GM19025 (cell line): ENCODE data around the gene MYBPH.

ENCODE experiments used
- ATAC-seq: cut with Tn5 transposase; IDR thresholded peaks from one replicate; pipeline ENCODE4 v1.9.1; 2021; ENCODE audit warnings: mild to moderate bottlenecking, low read depth, moderate library complexity; ENCODE audit not compliant: unreplicated experiment

The MYBPH gene

DNA sequence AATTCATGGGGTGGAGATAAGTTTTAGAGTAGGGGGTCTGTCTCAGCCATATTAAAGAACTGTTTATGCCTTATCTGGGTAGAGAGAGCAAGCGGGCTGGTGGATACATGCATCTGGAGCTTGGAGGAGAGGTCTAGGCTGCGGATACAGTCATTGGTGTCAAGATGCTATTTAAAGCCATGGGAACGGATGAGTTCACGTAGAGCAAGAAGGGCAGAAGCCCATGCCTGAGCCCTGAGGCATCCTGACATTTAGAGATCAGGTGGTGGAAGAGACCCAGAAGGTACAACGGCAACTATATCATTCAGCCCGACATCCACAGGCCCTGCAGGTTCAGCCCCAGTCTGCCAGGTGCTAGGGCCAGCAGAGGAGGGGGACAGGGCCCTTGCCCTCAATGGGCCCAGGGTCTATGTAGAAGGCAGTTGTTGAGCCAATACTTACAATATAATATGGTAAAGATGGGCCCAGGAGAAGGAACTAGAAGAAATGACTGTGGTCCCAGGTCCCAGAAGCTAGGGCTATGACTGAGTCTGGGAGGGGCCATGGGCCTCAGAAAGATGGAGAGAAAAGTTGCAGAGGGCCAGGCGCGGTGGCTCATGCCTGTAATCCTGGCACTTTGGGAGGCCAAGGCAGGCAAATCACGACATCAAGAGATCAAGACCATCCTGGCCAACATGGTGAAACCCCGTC lies 26.0 kb upstream of the MYBPH start:
- ATAC-seq = no peak

DNA sequence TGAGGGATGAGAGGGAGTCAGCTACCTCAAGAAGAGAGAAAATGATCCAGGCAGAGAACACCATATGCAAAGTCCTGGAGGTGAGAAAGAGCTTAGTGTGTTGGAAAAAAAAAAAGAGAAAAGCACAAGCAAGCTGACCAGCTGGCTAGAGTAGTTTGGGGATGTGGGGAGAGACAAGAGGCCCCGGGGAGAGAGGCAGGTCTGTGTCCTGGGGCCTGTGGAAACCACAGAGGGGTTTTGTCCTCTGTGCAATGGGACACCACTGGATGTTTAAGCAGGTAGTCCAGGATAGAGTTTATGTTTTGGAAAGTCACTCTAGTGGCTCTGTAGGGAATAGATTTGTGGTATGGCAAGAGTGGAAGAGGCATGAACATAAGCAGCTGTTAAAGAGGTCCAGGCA lies 25.3 kb upstream of the MYBPH start:
- ATAC-seq = no peak

DNA sequence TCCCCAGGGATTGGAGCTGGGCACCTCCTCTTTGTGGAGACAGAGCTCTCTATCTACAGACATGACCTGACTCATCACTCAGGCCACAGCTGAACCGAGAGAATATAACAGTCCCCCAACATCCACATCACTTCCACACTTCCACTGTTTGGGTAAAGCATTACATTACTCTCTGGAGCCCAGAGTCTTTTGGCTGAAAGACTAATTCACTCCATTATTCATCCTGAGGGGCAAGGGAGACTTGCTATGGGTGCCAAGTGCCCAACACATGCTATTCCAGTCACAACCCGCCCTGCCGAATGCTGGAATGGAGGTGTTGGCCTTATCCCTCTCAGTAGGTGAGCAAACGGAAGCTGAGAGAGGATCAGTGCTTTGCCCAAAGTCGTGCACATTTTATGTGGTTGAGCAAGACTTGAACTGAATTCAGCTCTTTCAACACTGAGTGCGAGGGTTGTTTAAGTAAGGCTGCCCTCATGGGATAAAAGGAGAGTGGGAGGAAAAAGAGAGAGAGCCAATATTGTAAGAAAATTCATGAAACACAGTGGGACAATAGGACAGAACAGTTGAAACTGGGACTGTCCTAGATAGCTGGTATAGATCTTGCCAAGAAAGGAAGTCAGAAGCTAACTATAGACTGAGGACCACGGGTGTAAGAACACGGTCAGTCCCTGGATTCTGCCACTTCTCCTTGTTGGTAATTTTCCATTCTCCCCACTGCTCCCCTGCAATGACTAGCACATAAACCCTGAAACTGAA lies 24.4 kb upstream of the MYBPH start:
- no peak for ATAC-seq

DNA sequence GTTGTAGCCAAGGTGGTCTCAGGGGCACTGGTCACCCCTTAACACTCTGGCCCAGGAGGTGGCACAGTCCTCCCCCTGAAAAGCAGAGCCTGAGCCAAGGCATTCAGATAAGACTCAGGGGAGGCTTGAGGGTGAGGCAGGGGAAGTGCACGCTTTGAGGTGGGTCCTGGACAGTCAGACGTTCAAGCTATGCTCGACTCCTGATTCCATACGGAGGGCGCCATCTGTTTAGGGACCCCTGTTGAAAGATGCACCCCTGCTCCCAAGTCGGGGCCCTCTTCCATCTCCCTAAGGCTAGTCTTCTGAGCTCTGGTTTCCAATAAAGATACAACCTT lies 23.8 kb upstream of the MYBPH start:
- no peak for ATAC-seq

DNA sequence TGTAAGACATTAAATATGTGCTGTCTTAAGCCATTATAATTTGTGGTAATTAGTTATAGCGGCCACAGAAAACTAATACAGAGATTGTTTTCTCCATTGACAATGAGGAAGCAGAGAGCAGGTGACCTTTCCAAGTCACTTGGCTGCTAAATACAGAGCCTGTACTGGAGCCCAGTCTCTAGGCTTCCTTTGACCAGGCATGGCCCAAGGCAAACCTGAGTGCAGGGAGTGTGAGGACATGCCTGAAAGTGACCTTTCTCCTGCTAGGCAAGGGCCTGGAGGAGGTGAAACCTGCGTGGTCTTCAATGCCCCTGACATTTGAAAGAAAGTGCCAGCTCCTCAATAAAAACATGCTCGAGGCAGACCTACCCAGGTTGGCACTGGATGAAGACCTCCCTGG lies 23.4 kb upstream of the MYBPH start:
- no peak for ATAC-seq

DNA sequence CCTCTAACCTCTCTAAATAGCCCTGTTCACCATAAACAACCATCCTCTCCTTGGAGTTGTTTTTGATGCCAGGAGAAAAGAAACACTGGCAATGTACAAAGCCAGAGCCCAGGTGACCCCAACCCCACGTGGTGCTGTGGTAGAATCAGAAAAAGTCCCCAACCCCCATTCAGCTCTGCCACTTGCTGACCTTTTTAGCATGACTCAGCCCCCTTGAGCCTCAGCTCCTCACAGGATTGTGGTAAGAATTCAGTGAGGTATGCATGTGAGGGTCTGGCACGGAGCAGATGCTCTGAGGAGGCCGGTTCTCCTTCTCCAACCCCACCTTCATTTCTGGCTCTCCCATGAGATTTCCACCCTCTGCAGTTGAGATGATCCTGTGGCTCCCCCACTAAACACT lies 22.0 kb upstream of the MYBPH start:
- no peak for ATAC-seq

DNA sequence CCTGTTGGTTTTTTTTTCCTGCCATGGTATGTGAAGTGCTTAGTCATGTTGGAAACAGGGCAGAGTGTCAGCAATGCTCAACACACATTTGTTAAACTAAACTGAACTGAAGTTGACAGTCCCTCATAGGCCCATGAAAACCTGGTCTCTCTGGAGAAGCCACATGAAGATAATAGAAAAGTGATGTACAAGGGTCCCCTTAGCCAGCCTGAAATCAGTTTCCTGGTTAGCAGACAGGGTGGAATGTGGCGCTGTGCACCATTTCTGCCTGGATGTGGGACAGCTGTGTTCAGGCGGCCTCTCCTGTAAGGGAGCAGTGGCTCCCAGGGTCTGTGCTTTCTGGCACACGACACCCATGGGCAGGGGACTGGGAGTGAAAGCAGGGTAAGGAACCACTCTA lies 20.7 kb upstream of the MYBPH start:
- ATAC-seq = no peak

DNA sequence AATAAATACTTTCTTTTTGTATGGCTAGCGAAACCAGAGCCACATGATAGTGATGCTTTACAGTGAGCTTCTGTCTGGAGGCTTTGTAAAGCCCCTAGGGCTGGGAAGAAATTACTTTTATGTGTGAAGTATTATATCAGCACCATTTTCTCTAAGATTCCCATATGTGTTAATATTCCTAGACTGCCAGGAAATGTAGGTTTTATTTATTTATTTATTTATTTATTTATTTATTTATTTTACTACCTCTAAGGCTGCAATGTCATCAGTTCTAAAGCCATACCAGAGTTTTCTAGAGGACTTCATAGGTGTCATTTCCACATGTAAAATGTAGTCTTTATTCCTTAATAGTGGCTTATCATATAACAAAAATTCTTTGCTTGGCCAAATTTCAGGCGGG lies 15.3 kb upstream of the MYBPH start:
- no peak for ATAC-seq

DNA sequence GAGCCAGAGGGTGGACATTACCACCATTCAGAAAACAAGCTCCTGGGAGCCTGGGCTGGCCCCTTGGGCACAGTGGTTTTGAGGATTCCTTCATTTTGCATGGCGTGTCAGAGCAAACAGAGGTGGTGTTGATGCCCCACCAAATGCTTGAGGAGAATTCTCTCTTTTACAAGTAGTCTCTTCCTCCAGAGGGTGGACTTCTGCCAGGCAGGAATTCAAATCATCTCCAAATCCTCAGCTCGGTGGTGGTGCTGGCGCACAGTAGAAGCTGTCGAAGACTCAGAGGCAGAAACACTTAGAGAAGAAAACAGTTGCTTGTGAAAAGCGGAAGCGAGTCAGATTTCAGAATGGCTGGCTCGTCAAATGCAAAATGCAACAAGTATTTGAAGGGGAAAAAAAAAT lies 14.3 kb upstream of the MYBPH start:
- ATAC-seq = no peak

DNA sequence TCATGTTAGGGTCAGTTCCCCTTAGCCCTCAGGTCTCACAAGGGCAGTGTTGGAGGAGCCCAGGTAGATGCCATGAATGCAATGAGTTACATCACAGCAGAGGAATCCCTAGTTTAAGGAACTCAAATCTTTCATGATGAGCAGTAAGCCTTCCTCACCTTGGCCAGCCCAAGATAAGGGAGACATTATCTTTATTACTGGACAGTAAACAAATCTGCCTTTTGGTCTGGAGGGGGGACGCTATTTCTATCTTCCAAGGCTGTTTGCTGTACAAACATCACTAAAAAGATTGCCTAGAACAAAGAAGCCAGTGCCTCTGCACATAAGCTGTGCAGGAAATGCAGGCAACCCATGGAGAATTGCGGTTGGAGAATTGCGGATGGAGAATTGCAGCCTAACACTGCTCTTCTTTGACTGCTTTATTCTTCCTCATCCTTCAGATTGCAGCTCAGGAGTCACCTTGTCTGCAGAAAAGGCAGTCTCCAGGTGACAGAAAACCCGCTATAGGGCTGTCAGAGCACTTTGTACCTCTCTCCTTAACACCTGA lies 13.1 kb upstream of the MYBPH start:
- no peak for ATAC-seq

DNA sequence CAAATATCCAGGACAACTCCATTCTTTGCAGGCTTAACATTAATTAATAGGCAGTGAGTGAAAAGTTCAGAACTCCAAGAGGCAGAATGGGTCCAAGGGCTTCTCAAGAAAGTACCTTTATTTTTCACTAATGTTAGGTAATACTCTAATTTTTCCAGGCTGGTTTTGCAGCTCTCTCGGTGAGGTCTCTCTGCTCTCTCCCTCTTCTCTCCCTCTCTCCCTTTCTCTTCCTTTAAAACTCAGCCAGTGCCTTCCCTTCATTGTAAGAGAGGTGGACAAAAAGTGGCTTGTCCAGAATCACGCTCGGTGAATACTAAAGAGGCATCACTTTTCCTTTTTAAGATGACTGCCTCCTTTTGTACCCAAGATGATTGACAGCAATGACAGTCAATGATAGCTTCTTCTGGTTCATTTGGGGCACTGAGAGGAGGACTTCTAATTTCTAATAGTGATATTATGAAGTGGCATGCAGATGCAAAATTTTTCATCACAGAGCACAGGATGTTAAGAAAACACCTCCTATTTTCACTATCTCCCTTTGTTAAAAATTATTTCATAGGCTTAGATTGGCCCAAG lies 12.2 kb upstream of the MYBPH start:
- ATAC-seq = no peak

DNA sequence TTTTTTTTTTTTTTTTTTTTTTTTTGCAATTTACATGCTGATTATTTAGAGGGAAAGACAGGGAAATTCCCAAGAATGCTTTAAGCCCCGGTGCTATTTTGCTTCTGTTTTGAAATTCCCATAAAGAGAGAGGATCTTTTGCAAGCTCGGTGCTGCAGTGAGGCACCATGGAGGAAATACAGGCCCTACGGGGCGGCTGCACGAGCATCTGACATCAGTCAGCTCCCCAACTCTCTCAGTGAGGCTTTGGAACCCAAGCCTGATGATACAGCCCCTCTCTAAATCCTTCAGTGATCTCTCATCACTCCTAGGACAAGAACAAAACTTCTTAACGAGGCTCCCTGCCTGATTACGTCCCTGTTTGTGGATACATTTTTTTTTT lies 11.7 kb upstream of the MYBPH start:
- no peak for ATAC-seq

DNA sequence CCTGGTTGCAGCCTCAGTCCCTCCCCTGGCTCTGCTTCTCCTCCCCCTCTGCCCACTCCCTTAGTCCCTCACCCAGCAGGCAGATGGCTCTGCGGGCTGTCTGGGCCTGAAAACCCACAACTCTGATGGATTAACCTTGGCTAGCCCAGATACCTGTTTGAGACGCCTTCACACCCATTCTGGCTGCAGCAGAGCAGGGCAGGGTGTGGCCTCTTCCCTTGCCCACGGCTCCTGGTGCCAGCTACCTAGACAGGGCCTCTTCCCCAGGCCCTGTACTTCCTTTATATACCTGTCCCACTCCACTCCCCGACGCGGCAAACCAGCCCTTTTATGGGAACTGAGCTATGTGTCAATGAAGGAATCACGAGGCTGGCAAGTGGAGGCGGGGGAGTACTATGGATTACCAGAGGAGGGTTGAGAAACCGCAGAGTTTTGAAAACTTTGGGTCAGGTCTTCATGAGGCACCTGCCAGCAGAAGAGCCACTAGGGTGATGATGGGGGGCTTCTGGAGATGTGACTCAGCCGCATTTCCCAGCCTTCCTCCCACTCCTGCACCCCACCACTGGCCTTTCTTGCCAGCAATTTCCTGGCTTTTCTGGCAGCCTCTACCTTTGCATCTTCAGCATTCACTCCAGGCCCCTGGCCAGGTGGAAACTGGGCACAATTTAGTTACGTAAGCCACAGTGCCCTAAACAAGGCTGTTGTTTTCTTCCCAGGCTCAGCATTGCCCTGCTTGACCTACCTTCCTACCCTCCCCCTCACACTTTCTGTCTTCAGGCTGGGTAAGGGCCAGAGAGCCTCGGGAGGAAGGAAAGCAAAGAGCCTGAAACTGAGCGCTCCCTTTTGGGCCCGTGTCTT lies 11.0 kb upstream of the MYBPH start, which contains the start of gene CHI3L1:
TSS of gene CHI3L1 (minus strand) at position 259 of the 858 bp plus-strand sequence. CDS start at position 178, 81 bp downstream.
- no peak for ATAC-seq

DNA sequence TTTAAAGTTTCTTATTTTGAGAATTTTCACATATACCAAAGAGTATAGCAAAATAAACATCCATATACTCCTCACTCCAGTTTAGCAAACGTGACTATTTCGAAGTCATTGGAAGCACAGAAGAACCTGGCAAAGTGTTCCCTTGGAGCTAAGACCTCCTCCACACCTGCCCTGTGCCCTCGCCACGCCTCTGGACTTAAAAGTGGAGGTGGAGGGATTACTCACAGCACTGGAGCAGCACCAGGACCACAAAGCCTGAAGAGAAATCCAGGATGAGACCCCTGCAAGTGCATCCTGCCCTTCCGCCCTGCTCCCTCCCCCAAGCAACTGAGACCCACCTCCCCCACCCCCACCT lies 10.4 kb upstream of the MYBPH start:
- ATAC-seq = no peak

DNA sequence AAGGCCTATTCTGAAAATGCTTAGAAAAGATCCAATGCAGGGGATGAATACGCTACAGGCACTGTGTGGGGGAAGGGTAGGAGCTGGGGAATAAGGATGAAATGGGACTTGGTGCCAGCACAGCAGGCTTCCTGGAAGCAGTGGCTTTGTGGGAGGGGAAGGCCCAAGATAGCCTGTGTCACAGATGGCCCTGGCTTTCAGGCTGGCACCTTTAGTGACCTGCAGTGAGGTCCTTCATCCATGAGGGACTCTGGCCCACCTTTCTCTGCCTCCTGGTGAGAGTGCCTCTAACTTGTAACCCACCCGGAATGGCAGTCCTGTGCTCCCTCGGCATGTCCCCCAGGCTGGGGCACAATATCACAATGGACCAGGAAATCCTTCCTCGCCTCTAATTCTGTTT lies 10.0 kb upstream of the MYBPH start:
- ATAC-seq = no peak

DNA sequence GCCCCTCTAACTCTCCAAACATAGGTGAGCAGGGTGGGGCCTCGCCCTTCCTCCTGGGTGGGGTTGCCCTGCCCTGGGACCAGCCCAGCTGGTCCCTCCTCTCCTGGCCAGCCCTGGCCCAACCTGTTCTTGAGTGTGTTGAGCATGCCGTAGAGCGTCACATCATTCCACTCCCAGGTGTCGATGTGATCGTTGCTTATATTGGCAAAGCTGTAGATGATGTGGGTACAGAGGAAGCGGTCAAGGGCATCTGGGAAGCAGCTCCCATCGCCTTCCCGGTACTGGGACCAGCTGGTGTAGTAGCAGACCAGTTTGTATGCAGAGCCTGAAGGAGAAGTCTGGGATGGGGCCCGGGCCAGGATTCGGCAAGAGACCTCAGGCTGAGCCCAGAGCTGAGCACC lies 9.4 kb upstream of the MYBPH start:
- no peak for ATAC-seq

DNA sequence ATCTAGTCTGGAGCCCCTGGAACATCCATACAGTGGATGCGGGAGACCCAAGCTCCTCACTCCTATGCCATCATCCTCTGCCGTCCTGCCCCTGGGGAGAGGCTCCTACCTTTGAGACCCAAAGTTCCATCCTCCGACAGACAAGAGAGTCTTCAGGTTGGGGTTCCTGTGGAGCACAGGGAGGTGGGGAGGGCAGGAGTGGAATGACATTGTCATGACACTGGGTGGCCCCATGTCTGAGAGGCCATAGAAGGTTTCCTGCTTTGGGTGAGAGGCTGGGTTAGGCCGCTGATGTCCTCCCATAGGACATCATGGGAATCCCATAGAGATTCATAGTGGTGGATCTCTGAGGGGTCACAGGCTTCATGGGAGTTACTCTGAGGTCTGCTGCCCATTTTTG lies 8.8 kb upstream of the MYBPH start:
- no peak for ATAC-seq

DNA sequence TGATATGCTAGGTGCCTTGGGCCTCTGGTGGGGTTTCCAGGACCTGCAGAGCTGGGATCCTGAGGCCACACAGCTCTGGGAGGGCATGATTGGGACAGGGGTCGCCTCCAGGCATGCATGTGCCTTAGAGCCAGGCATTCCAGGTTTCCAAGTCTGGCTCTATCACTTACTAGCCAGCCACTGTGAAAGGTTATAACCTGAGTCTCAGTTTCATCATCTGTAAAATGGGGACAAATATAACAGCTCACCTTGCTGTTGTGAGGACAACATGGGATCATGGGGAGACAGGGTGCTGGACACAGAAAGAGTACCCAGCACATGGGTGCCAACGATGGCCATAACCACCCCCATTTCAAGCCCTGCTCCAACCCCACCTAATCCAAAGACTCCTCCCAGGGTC lies 8.2 kb upstream of the MYBPH start:
- no peak for ATAC-seq

DNA sequence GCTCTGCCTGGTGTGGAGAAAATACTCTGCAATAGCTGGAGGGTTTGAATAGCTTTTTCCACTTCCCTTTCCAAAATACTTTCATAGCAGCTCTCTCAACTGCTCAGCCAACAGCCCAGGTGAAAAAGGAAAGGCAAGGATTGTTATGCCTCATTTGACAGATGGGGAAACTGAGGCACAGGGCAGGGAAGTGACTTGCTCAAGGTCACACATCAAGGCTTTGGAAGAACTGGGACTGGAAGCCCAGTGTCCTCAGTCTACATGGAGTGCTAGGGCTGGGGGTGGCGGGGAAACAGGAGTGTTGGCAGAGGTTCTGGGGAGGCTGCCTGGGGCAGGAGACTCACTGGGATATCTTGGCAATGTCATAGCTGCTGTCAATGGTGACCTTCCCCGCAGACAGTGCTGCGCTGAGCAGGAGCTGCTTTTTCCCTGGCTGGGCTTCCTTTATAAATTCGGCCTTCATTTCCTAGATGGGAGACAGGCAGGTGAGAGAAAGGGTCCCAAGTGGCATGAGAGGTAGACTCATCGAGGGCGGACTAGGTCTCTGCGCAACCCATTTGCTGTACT lies 6.8 kb upstream of the MYBPH start:
- ATAC-seq = no peak

DNA sequence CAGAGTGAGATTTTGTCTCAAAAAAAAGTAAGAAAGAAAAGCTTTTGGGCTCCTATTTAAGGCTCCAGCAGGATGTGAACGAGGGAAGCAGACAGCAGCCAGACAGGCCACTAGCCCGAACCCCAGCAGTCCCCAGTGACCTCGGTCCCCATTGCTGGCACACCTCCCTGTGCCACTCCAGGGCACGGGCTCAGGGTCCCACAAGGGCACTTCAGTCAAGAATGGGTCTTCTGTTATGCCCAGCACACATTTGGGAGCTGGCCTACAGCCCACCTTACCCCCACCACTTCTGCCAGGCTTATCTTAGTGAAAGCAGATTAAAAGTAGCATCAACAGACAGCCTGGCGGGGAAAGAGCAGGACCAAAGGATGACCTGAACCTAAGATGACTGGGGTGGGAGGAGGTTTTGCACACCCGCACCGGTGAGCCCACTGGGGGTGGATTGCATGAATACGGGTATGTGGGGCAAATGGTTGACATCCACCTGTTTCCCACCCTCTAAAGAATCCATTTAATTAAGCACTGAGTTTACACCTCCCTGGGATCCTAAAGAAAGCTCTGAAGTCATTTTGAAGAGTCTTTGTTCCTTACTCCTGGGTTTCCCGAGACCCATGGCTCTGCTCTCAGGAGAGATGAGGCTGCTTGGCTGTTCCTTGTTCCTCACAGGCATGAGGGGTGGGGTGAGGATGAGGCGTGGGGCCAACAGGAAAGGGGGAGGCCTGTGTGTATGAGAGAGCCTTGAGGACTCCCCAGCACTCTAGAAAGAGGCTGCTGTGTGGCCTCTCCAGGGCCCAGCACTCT lies 6.2 kb upstream of the MYBPH start:
- ATAC-seq = no peak
